NCI-H2081 treated with DMSO at 0.1 percent for 48 hours (cell line): Measurements from ENCODE around the gene ATAD3B.
"Not testable (repeated sequence)": the region's sequence is repeated elsewhere in the genome, so short reads cannot be mapped to it uniquely, and the experiment has no call there.

Experiments used
- DNase-seq: peaks from one replicate; lab custom pipeline; 2025; lab: John Stamatoyannopoulos, UW

Gene ATAD3B

GRCh38 chr1:1450616-1451015 lies 20.9 kb upstream of the ATAD3B start:
- not testable (repeated sequence) for DNase-seq

GRCh38 chr1:1451696-1452364 lies 19.7 kb upstream of the ATAD3B start:
- DNase-seq = no peak

GRCh38 chr1:1452365-1452739 lies 19.2 kb upstream of the ATAD3B start:
- not testable (repeated sequence) for DNase-seq

- DNase-seq = no peak
Observed at GRCh38 chr1:1452882-1453281, 18.7 kb upstream of the ATAD3B start.

- DNase-seq = not testable (repeated sequence)
Observed at GRCh38 chr1:1454286-1455056, 17.1 kb upstream of the ATAD3B start.

- no peak for DNase-seq
Observed at GRCh38 chr1:1455366-1455884, 16.1 kb upstream of the ATAD3B start.

GRCh38 chr1:1455934-1456333 lies 15.6 kb upstream of the ATAD3B start:
- DNase-seq = not testable (repeated sequence)

GRCh38 chr1:1456683-1457255 lies 14.8 kb upstream of the ATAD3B start:
- DNase-seq = not testable (repeated sequence)

- not testable (repeated sequence) for DNase-seq
Observed at GRCh38 chr1:1459156-1459555, 12.4 kb upstream of the ATAD3B start.

- not testable (repeated sequence) for DNase-seq
Observed at GRCh38 chr1:1459711-1460110, 11.9 kb upstream of the ATAD3B start.

- DNase-seq = no peak
Observed at GRCh38 chr1:1460540-1461130, 10.9 kb upstream of the ATAD3B start.

- DNase-seq = no peak
Observed at GRCh38 chr1:1461721-1462317, 9.7 kb upstream of the ATAD3B start.

- DNase-seq = no peak
Observed at GRCh38 chr1:1462318-1462966, 9.1 kb upstream of the ATAD3B start.

GRCh38 chr1:1463312-1463711 lies 8.3 kb upstream of the ATAD3B start:
- no peak for DNase-seq

GRCh38 chr1:1468196-1468985 lies 3.2 kb upstream of the ATAD3B start:
- not testable (repeated sequence) for DNase-seq

- DNase-seq = no peak
Observed at GRCh38 chr1:1470626-1471388, 758 bp upstream of the ATAD3B start.

- not testable (repeated sequence) for DNase-seq
Observed at GRCh38 chr1:1472053-1472876, 700 bp downstream of the ATAD3B start.

GRCh38 chr1:1476011-1476410 lies 4.4 kb downstream of the ATAD3B start:
- not testable (repeated sequence) for DNase-seq

- no peak for DNase-seq
Observed at GRCh38 chr1:1477206-1477605, 5.6 kb downstream of the ATAD3B start.
